ENCODE results near the gene FOXD4.
"Not testable (repeated sequence)": the region's sequence is repeated elsewhere in the genome, so short reads cannot be mapped to it uniquely, and the experiment has no call there.

The FOXD4 gene

DNA sequence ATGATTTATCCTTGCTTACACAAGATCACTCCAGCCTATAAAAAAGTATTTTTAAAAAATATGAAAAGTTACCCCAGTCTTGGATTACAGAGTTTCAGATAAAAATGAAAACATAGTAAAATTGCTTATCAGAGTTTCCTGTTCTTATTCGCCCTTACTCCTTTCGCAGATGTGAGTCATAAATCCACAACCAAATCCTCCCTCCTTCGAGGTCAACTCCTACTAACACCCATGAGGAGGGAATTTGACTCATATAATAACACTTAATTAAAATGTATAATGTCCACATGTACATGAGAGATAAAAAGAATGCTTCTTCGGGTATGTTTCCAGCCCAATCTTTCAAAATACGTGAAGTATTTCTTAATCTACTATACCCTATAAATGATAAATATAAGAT is 23.9 kb downstream of the FOXD4 start:
- DNase-seq; intact Hi-C loops (cut with DNase I): not testable (repeated sequence)

DNA sequence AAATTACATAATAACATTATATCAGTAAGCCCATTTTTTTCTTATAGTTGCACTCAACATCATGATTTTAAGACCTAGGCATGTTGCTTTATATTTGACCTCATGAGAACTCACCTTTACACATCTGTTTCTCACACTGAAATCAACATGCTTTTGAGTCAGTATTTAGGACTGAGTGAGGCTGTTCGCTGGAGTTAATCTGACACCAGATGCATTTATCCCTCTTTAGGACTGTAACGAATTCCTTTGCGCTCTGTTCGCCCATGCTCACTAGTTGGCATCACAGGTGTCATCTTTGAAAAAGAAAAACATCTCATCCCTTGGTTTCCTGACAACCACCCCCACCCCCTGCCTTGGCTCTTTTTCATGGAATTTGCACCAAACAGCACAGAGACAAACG is 24.3 kb downstream of the FOXD4 start:
- intact Hi-C loops (cut with DNase I); DNase-seq: not testable (repeated sequence)

DNA sequence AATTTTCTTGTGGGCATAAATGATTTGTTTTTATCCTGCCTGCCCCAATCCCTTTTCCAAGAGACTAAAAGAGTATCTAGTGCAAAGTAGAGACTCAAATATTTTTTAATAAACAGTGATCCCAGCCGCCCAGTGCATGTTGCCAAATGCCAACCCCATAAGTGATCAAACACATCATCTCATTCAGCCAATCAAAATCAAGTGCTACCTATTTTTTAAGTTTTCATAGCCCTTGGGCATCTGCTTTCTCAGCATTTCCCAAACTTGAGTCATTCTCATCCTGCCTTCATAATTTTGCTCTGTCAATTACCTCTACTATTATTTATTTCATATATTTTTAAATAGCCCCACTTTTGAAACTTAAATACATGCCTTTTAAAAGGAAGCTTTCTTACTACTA is 27.4 kb downstream of the FOXD4 start:
- DNase-seq; intact Hi-C loops (cut with DNase I): not testable (repeated sequence)

GRCh38 chr9:88396-89037 is 29.7 kb downstream of the FOXD4 start:
- intact Hi-C loops (cut with DNase I); DNase-seq: not testable (repeated sequence)

DNA sequence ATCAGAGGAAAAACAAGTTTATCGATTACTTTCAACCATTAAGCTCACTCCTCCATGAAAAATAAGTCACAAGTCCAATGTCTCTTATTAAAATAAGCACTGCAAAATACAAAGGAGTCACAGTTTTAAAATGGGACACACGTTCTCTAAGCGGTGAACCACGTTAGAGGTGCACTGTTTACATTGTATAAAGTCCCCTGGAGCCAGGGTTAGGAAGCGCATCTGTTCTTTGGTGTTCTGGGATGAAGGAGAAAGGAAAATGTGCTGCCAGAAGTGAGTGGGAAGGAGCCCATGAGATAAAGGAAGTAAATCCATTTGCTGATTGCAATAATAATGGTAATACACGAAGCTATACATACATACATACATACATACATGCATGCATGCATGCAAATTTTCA is 30.4 kb downstream of the FOXD4 start:
- intact Hi-C loops (cut with DNase I); DNase-seq: not testable (repeated sequence)

DNA sequence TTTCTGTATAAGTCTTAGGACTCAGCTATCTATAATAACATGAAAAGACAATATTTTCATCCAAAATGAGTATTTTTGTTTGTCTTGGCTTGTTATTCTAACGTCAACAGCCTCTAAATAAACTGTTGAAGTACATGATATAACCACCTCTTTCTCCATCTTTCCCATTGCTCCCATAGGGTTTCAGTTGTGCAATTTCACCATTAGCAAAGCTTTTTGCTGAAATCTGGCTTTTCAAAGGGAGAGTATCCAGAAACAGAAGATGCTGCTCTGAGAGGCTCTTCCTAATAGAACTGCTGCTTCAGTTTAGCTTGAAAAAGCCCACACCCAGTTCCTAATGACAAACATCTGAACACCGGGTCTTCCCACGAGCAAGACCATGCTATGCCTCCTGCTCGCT is 31.1 kb downstream of the FOXD4 start:
- intact Hi-C loops (cut with DNase I); DNase-seq: not testable (repeated sequence)

DNA sequence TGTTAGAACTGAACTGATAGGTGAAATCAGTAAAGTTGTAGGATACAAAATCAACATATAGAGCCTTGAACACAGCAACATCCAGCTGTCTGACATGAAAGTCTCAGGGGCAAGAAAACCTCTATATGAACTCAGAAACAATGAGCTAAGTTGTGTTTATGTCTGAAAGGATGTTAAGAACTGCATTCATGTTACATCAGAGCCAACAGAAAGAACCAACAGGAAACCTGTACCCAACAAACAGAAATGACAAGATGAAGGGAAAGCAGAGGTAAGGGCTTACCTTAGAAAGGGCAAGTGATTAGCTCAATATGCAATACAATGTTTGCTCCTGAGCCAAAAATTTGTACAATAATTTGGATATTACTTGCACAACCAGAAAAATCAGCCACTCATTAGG is 31.5 kb downstream of the FOXD4 start:
- intact Hi-C loops (cut with DNase I); DNase-seq: not testable (repeated sequence)

- intact Hi-C loops (cut with DNase I), result not testable (repeated sequence)
- peak in 1 of 10 donors; percentile 66 for DNase-seq
These were observed 35.1 kb downstream of the FOXD4 start for GRCh38 chr9:82932-83689.

DNA sequence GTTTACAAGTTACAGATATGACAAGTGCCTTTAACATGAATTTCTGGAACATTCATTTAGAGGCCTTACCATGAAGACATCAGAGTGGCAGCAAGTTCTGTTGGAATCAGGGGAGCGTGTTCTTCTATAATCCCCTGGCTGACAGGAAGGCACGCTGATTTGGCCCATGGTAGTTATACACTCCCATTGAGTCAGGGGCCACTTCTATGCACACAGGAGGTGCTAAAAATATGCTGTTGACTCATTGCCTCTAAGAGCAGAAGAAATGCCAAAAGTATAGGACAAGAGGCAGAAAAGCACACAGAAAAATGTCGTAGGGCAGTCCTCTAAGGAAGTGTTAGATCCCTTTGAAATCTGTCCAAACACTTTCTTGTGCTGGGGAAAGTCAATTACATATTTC is 39.9 kb downstream of the FOXD4 start:
- DNase-seq; intact Hi-C loops (cut with DNase I): not testable (repeated sequence)

DNA sequence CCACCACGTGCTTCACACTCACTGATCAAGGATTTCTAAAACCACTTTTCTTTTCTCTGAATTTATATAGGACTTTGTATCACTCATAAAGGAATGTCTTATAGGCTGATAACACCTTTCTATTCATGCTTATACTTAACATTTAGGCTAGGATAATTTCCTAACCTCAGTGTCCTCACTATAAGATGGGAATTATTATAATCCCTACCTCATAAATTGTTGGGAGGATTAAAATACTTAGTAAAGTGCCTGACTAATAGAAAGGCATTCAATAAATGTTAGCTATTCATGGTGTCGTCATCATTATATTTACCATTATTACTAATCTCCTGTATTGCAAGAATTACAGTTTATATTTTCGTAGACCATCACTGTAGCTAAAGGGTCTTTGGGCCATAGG is 41.8 kb downstream of the FOXD4 start:
- DNase-seq; intact Hi-C loops (cut with DNase I): not testable (repeated sequence)

GRCh38 chr9:73900-74525 is 44.2 kb downstream of the FOXD4 start:
- DNase-seq; intact Hi-C loops (cut with DNase I): not testable (repeated sequence)

DNA sequence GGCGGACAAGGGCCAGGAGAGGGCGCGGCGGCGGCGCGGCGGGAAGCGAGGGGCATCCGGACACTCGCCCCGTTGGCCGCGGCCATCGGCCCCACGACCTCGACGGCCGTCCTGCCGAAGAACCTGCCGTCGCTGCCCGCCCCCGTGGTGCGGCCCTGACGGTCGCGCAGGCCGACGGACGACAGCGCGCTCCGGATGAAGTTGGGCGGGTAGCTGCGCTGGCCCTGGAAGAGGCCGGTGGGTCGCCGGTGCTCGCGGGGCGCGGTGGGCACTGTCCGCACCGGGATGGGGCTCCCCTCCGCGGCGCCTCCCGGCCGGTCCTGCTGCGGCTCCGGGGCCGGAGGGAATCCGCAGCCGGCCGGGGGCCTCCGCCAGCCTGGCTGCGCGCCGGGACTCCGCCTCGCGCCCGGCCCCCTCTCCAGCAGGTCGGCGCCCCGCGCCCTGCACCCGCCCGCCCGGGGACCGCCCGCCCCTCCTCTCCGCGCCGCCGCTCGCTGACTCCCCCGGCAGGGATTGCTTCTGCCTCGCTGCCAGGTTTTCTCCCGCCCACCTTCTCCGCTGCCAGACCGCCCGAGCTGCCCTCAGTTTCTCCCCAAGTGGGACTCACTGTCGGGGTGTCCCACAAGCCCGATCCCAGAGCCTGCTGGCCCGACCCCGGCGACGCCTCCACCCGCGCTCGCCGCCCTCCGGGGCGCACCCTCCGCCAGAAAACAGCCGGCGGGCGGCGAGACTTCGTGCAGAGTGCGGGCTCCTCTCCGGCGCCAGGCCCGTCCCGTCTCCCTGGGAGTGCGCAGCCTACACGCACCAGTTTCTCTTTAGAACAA is 44.9 kb downstream of the FOXD4 start:
- peak in 3 of 10 donors; percentile 61 to 77 (median 62) for DNase-seq

More for the DNA sequence above, 44.9 kb downstream of the FOXD4 start:
- intact Hi-C loops (cut with DNase I), result not testable (repeated sequence)

Measured in posterior cingulate gyrus (tissue), 11 donors.